ENCODE measurements around the gene FADS6. TPM values are rescaled to one million over a fixed set of nuclear protein-coding genes. Genes with fewer than 3 reads are reported as not detected.

FADS6 gene
- total RNA-seq, 2 donors from 2014 or later: not detected

DNA sequence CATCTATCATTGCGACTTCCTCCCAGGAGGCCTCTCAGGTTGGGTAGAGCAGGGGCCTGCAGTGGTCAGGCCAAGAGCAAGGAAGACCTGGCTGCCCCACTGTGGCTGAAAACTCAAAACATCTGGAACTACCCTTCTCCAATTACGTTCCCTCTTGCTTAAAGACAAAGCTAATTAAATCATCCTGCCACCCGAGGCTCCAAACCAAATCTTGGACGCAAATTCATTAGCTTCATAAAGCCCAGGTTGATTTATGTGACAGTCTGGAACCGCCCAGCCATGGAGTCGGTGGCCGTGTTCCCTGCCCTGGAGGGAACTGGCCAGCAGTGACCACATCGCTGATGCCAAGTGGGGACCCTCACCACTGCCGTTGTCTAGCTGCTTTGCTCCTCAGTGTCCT is 55.2 kb downstream of the FADS6 start:
- H3K36me3 ChIP-seq: peaks cover 5% of the 10 kb centered on the region
- peaks cover 0 to 38% of the 10 kb centered on the region in 2 donors for H3K4me1 ChIP-seq
- H3K27me3 ChIP-seq: no peaks in the 10 kb centered on the region
- no peak for DNase-seq (ENCODE audit: low spot score)
- no peak overlapping the region for H3K4me3 ChIP-seq
- H3K27ac ChIP-seq: no peak overlapping the region
- no peaks in the 10 kb centered on the region for H3K9me3 ChIP-seq
- TF ChIP-seq, protein P1, sequence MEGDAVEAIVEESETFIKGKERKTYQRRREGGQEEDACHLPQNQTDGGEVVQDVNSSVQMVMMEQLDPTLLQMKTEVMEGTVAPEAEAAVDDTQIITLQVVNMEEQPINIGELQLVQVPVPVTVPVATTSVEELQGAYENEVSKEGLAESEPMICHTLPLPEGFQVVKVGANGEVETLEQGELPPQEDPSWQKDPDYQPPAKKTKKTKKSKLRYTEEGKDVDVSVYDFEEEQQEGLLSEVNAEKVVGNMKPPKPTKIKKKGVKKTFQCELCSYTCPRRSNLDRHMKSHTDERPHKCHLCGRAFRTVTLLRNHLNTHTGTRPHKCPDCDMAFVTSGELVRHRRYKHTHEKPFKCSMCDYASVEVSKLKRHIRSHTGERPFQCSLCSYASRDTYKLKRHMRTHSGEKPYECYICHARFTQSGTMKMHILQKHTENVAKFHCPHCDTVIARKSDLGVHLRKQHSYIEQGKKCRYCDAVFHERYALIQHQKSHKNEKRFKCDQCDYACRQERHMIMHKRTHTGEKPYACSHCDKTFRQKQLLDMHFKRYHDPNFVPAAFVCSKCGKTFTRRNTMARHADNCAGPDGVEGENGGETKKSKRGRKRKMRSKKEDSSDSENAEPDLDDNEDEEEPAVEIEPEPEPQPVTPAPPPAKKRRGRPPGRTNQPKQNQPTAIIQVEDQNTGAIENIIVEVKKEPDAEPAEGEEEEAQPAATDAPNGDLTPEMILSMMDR (IDR thresholded peaks at IDR 0.05): no peak

DNA sequence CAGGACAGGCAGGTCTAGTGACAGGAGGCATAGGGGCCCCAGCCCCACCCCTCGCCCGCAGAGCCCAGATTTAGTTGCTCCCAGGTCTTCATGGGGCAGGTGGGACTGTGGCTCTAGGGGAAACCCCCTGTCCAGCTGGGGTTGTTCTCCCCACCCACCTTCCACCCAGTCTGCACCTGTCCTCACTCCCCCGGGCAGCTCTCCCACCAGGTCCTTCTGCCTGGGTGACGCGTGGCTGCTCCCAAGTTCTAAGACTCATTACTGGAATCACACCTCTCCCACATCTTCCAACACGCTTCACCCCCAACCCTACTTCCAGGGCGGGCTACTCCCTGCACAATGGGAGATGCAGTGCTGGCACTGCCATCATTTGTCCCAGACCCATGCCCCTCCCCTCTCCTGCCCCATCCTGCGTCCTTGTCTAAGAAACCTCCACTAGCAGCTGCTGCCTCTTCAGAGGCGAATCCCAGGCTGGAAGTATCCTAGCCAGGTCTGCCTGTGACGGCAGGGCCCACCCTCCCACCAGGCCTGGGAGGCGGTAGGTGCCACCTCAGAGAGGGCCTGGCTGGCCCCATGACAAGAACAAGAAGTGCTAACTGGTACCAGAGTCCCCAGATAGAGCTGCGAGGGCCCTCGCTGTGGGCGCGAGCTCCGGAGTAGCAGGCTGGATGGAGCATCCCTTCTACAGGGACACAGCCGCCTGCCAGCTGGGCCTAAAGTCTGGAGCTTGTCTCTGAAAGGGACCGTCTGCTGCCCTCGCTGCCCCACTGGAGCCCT is 56.6 kb downstream of the FADS6 start:
- DNase-seq (ENCODE audit: low spot score): no peak
- no peak overlapping the region for H3K27ac ChIP-seq
- H3K36me3 ChIP-seq: peaks cover 5% of the 10 kb centered on the region
- H3K4me1 ChIP-seq: peaks cover 0 to 24% of the 10 kb centered on the region in 2 donors
- H3K27me3 ChIP-seq: no peaks in the 10 kb centered on the region
- TF ChIP-seq, protein P1 (IDR thresholded peaks at IDR 0.05): no peak
- H3K9me3 ChIP-seq: no peaks in the 10 kb centered on the region
- H3K4me3 ChIP-seq: no peak overlapping the region

DNA sequence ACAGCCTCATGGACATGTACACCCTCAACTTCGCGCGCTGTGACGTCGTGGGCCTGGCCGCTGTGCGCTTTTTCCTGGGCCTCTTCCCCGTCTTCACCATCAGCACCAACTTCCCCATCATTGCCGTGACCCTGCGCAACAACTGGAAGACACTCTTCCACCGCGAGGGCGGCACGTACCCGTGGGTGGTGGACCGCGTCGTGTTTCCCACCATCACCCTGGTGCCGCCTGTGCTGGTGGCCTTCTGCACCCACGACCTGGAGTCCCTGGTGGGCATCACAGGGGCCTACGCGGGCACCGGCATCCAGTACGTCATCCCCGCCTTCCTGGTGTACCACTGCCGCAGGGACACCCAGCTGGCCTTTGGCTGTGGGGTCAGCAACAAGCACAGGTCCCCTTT is 57.2 kb downstream of the FADS6 start:
- TF ChIP-seq, protein P1 (IDR thresholded peaks at IDR 0.05): no peak
- Histone ChIP-seq H3K9me3 (no peaks in the 10 kb centered on the region), H3K4me1 (peaks cover 0 to 17% of the 10 kb centered on the region in 2 donors), H3K27ac (no peak overlapping the region), H3K4me3 (no peak overlapping the region), H3K36me3 (peaks cover 5% of the 10 kb centered on the region), H3K27me3 (no peaks in the 10 kb centered on the region)
- DNase-seq (ENCODE audit: low spot score): no peak

GRCh38 chr17:74833501-74834377 is 59.7 kb downstream of the FADS6 start:
- TF ChIP-seq, protein P1 (IDR thresholded peaks at IDR 0.05): no peak
- no peaks in the 10 kb centered on the region for H3K4me1 ChIP-seq
- H3K4me3 ChIP-seq: no peak overlapping the region
- peaks cover 5% of the 10 kb centered on the region for H3K36me3 ChIP-seq
- no peaks in the 10 kb centered on the region for H3K9me3 ChIP-seq
- no peak for DNase-seq (ENCODE audit: low spot score)
- H3K27ac ChIP-seq: no peak overlapping the region
- H3K27me3 ChIP-seq: no peaks in the 10 kb centered on the region

DNA sequence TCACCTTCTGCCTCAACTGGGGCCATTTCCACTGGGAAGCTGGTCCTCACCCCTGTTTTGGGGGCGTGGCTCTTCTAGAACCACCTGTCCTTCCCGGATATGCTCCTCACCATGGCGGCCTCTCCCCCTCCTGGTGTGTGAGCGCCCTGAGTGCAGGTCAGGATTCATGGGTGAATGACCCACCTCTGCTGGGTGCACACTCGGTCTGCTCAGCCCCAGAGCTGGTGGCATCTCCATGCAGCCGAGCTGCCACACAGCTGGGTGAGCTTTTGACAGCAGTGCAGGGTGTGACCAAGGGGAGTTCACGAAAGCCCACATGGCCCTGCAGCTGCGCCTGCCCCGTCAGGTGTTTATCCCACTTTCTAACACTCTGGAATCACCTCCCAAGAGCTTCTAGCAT is 61.0 kb downstream of the FADS6 start:
- TF ChIP-seq, protein P1 (IDR thresholded peaks at IDR 0.05): no peak
- Histone ChIP-seq H3K36me3 (peaks cover 5% of the 10 kb centered on the region), H3K4me3 (no peak overlapping the region), H3K9me3 (no peaks in the 10 kb centered on the region), H3K4me1 (peaks cover 0 to 5% of the 10 kb centered on the region in 2 donors), H3K27me3 (no peaks in the 10 kb centered on the region), H3K27ac (no peak overlapping the region)
- no peak for DNase-seq (ENCODE audit: low spot score)

Measured in right atrium auricular region (tissue), 2 donors.